H1 (cell line): Measurements from ENCODE around the gene PDRG1. TPM values are rescaled to one million over a fixed set of nuclear protein-coding genes. Genes with fewer than 3 reads are reported as not detected.

Source experiments
- SAP30 ChIP-seq: fragments of 300-600 bp; sonication (generic); IDR thresholded peaks from 2 replicates; pipeline ENCODE4 v1.7.1; 2012; ENCODE audit warnings: low read length, moderate library complexity, mild to moderate bottlenecking, inconsistent platforms; ENCODE audit not compliant: insufficient read depth, insufficient replicate concordance
- SIX5 ChIP-seq: IDR thresholded peaks from 2 replicates; pipeline ENCODE4 v1.6.1; 2011; ENCODE audit warnings: mild to moderate bottlenecking, low read depth, low read length
- polyA plus RNA-seq, 7 experiments: library from polyadenylated mRNA; depleted of rRNA in 3 of 7; stranded (reverse) in 5 of 7; unstranded in 2 of 7; fragments of >200 nt in 5 of 7; fragments of 200-250 nt in 2 of 7; gene quantifications; 1 replicate in 5 of 7; 2 replicates in 1 of 7; 4 replicates in 1 of 7; pipeline versions ENCODE4 v1.2.1 to v1.2.3, GENCODE V29; 2011 to 2013; ENCODE audit warnings: missing spikeins in 2 of 7, mixed read lengths in 2 of 7
- total RNA-seq: library from RNA; stranded (reverse); fragmentation: NEBNext Ultra II Directional; extraction: Animal tissue kit (Norgen Biotek cat#: 25700); gene quantifications from 2 replicates; pipeline ENCODE4 v1.2.1, GENCODE V29; 2021

PDRG1 gene
- total and polyA plus RNA-seq, 2 of the 8 experiments (the other 6 are each of a cell fraction or from before 2014, with no cell fraction given): 14.2 to 20.8 TPM

GRCh38 chr20:31989030-31989645 lies 37.3 kb upstream of the PDRG1 start (continued):
- TF ChIP-seq SAP30 (no peak), SIX5 (no peak)
